HG03457 (cell line): Measurements from ENCODE around the gene CCDC187.

Experiments used
- ATAC-seq: cut with Tn5 transposase; IDR thresholded peaks from one replicate; pipeline ENCODE4 v1.9.1; 2021; ENCODE audit warnings: moderate number of reproducible peaks; ENCODE audit not compliant: unreplicated experiment

Gene CCDC187

GRCh38 chr9:136339958-136340310 is 36.0 kb upstream of the CCDC187 start:
- no peak for ATAC-seq

DNA sequence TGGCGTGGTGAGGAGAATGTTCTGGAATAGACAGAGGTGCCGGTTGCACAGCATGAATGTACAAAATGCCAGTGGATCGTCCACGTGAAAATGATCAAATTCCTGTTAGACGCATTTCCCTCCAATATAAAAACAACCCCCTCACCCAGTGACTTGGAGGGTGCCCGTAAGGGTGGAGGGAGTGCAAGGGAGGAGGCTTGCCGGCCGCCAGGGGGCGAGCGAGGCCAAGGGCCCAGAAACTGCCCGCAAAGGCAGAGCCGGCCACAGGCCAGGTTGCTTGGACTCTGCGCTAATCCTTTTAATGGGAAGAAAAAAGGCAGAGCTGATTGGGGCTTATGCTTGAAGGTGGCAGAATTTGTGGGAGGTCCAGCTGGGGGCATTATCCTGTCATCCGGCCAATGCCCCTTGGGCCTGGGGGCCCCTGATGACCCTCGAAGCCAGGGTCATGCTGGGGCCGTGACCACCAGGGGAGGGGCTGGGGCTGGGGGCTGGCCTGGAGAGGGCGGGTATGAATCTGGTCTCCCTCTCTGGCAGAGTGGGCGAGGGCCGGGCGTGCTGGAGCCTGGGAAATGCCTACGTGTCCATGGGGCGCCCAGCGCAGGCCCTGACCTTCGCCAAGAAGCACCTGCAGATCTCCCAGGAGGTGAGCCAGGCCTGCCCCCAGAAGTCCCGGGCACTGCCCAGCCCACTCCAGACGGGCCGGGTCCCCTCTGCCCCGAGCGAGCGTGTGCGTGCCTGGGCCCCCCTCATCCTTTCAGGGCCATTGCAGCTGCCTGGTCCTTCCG is 35.5 kb upstream of the CCDC187 start:
- no peak for ATAC-seq

DNA sequence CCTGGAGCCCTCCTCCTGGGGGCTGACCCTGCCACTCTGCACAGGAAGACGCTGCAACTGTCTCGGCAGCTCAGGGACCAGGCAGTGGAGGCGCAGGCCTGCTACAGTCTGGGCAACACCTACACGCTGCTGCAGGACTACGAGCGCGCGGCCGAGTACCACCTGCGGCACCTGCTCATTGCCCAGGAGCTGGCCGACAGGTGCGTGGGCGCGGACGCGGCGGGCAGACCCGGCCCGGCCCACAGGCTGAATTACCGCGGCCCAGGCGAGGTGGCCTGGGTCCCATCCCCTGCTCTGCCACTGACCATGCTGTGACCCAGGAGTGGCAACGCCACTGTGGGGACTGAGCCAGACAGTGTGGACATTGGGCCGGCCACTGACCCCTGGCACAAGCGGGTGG is 34.6 kb upstream of the CCDC187 start:
- no peak for ATAC-seq

GRCh38 chr9:136337416-136338395 is 33.8 kb upstream of the CCDC187 start:
- no peak for ATAC-seq

GRCh38 chr9:136336881-136337280 is 33.0 kb upstream of the CCDC187 start:
- no peak for ATAC-seq

DNA sequence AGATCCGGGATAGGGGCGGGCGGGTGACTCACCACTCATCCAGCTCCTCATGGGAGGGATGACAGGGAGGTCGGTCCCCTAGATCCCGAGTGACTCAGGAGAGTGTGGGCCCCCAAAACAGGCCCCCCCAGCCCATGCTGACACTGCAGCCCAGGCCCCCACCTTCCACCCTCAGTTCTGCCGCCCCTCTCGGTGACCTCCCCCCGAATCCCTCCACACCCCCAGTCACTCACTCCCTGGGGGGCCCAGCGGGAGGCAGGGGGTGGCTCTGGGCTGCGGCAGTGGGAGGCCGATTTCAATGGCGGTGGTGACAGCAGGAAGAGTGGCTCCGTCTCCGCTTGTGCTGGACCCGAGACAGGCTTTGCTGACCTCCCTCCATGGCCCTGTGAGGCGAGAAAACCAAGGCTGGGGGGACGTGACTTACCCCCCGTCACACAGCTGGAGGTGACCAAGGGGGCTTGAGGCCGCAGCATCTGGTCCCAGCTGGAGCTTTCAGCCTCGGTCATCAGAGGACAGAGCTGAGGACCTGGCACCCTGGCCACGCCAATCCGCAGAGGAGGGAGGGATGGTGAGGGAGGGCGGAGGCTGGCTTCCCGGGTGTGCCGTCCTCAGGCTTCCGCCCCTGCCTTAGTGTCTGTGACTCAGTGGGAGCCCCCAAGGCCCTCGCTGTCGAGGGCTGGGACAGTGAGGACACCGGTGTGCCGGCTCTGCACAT is 32.4 kb upstream of the CCDC187 start:
- no peak for ATAC-seq

- ATAC-seq: no peak
Observed at GRCh38 chr9:136335296-136336155, 31.6 kb upstream of the CCDC187 start.

DNA sequence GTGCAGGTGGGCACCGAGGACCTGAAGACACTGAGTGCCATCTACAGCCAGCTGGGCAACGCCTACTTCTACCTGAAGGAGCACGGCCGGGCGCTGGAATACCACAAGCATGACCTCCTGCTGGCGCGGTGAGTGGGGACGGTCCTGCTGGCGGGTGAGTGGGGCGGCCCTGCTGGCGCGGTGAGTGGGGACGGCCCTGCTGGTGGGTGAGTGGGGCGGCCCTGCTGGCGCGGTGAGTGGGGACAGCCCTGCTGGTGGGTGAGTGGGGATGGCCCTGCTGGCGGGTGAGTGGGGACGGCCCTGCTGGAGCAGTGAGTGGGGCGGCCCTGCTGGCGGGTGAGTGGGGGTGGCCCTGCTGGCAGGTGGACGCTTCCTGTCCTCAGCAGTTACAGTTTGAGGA is 30.6 kb upstream of the CCDC187 start:
- ATAC-seq: no peak

DNA sequence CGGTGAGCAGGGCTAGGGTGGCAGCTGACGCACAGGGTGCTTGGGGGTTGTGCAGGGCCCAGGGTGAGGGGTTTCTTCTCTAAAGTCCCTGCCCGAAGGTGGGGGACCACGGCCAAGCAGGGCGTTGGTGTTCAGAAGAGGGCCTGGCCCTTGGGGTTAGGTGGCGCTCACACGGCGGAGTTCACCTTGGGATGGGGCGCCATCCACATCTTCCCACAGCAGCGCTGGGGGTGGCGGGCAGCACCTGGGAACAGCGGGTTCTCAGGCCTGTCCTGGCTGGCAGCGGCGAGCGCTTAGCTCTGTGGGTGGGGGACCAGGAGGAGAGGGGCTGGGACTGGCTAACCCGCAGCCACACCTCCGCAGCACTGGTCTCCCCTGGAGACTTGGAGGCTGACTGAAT is 29.6 kb upstream of the CCDC187 start:
- ATAC-seq: no peak

DNA sequence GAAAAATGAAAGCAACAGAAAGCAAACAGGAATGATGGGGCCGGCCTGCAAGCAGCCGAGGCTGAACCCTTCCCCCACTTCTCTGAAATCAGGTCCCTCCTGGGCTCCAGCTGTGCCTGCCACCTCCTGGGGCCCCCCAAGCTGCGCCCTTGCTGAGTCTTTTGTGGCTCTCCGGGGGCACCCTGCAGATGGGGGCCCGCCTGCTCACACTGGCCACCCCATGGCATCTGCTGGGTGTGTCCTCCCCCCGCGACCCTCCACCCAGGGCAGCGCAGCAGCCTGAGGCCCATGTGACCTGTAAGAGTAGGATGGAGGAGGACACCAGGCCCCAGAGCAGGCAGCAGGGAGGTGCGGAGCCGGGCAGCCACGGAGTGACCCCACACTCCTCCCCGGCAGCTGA is 29.2 kb upstream of the CCDC187 start:
- ATAC-seq: no peak

DNA sequence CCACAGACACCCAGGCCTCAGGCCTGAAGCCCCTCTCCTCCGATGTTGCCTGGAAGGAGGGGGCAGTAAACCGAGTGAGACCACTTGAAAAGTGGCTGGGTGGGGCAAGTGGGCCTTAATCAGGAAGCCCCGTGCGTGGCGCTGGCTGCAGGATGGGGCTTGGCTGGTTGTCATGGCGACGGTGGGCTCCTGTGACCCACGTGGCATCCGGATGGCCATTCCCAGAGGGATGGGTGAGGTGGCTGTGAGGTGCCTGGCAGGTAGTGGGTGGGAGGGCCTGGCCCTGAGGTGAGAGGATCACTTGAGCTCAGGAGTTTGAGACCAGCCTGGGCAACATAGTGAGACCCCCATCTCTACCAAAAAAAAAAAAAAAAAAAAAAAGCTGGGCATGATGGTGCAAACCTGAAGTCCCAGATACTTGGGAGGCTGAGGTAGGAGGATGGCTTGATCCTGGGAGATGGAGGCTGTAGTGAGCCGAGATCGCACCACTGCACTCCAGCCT is 28.6 kb upstream of the CCDC187 start:
- no peak for ATAC-seq

DNA sequence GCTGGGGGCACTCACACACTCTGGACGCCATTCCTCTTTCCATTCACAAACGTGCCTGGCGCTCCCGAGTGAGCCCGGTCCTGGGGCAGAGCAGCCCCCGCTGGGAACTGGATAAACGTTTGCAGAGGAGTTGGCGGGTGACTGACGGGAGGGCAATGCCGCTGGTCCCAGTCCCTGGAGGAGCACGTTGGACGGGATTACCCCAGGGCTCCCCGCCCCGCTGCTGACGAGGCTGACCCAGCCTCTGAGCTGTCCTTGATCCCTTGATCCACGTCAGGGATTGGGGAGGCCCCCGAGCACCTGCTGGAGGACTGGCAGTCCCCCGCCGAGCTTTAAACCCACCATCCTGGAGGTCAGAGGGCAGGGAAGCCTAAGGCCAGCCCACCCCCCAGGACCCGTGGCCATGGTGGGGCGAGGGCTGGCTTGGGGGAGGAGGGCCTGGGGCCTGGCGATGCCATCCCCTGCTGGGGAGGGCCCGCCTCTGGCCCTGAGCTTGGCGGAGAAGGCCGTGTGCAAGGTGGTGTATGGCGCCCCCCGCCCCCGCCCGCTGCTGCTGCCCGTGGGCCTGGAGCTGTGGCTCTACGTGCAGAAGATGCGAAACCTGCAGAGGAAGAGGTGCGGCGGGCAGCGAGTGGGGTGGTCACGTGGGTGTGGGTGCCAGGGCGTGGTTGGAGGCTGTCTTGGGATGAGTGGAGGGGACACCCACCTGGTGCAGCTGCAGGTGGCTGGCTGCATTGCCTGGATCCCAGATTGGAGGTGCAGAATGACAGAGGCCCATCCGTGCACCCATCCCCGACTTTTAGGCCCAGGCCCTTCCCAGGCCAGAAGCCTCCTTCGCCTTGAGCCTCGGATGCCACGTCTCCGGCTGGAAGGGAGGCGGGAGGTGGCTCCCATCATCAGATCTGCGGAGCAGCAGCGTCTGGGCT is 27.9 kb upstream of the CCDC187 start:
- ATAC-seq: no peak

DNA sequence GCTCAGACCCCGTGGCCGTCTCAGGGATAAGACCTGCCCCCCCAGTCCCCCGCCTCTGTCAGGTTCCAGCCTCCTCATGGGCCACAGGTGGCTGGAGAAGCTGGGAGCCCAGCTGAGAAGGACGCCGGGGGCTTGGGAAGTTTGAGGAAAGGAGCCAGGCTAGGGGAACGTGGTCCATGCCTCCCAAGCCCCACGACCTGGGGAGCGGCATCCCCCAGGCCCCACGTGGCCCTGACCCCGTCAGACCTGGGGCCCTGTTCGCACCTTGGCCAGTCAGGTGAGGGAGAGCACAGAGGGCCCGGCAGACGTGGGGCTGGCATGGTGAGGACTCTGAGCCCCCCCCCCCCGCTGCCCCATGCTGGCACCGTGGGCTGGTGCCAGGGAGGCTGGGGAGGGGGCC is 27.1 kb upstream of the CCDC187 start:
- ATAC-seq: no peak

- no peak for ATAC-seq
Observed at GRCh38 chr9:136330406-136330990, 26.6 kb upstream of the CCDC187 start.

DNA sequence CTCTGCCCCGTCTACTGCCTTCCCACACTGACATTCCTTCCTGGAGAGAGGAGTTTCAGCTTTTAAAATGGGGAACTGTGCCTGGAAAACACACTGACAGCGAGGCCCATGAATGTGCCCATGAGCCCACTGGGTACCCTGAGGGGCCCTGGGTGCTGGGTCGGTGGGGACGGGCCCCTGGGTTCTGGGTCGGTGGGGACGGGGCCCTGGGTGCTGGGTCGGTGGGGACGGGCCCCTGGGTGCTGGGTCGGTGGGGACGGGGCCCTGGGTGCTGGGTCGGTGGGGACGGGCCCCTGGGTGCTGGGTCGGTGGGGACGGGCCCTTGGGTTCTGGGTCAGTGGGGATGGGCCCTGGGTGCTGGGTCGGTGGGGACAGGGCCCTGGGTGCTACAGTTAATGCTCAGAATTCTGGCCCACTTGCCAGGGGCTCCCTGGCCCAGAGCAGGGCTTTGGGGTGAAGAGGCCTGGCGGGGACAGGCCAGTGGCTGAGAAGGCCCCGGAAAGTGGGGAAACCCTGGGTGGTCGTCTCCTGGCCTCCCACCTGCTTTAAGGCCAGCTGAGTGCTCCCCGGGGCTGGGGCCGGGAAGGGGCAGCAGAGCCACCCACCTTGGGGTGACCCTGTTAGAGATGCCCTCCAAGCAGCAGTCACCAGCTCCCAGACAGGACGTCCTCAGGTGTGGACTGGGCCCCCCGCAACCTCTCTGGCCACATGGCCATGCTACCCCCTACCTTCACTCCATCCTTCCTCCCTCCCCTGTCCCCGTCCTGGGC is 25.9 kb upstream of the CCDC187 start:
- no peak for ATAC-seq

DNA sequence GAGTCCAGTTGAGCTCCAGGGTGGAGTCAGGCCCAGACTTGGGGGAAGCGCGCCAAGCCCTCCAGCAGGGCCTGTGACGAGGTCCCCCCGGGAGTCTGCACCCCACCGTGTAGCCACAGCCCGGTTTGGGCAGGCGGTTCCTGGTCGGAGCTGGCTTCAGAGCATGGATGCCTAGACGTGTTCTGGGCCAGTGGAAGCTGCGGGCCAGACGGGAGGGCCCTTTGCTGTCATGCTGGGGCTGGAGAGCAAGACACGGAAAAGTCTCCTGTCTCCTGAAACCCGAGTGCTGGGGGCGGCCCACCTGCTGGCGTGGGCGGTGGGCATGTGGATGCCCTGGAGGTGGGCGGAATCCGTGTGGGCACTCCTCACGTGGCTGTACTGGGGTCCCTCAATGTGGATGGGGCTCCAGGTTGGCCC is 25.3 kb upstream of the CCDC187 start:
- no peak for ATAC-seq

DNA sequence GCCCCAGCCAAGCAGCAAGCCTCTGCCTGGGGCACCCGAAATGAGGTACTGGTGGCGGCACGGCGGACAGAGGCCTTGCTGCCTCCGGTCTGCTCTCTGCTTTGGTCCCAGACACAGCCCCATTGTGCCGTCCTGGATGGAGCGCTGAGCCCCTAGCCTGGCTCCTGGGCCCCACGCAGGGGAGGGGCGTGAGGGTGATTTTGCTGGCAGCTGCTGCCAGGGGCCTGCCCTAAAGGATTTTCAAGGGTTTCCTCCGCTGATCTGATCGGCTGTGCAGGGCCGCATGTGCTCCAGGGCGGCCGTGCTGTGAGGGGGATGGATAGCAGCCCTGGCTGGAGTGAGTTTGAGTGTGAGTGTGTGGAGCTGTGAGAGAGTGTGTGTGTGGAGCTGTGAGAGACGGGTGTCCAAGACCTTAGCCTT is 24.7 kb upstream of the CCDC187 start:
- no peak for ATAC-seq

DNA sequence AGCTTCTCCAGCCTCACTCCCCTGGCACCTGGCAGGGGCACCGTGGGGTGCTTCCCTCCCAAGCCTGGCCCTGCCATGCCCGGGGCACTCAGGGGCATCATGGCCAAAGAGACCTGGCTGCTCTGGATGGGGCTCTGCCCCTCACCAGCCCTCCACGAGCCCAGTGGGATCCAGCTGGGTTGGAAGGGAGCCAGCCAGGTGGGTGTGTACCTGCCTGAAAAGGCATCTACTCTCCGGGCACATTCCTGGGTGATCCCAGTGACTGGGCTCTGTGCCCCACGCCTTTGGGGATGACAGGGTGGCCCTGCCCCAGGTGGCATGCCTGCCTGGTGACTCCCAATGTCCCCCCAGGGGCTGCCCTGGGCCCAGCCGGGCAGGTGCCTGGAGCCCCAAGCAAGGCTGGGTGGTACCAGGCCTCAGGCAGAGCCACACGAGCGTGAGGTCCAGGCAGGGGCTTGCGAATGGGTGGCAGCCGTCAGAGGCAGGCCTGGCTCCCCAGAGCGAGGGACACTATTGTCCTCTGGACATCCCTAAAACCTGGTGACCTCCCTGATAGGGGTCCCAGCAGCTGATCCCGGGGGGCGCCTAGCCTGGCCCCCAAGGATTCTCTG is 24.2 kb upstream of the CCDC187 start:
- ATAC-seq: no peak
